Measurements from ENCODE around the gene KIF3B. TPM values are rescaled to one million over a fixed set of nuclear protein-coding genes. Genes with fewer than 3 reads are reported as not detected.

The KIF3B gene
- total and polyA plus RNA-seq, 2 of the 13 experiments (the other 11 are each of a cell fraction or from before 2014, with no cell fraction given), result 23.6 to 28.8 TPM

GRCh38 chr20:32326504-32326845 lies 49.0 kb downstream of the KIF3B start (continued):
- TF ChIP-seq NCOA1 (CRISPR knock-in tag; IDR thresholded peaks at IDR 0.05) (no peak), KDM1A (CRISPR knock-in tag; IDR thresholded peaks at IDR 0.05) (no peak; the same call in 1 of the 2 replicates), CENPBD1 (CRISPR knock-in tag; IDR thresholded peaks at IDR 0.05; ENCODE audit: borderline replicate concordance, low read depth) (no peak)

GRCh38 chr20:32327087-32327681 lies 49.7 kb downstream of the KIF3B start:
- Histone ChIP-seq H3K79me2 (ENCODE audit: insufficient read depth, low read length) (no peaks in the 10 kb centered on the region), H2AFZ (ENCODE audit: low read length) (no peak overlapping the region), H3K27ac (ENCODE audit: extremely low read length, insufficient read depth, low read length) (peak overlapping the region; percentile 86), H4K20me1 (ENCODE audit: insufficient read depth, low read length) (no peaks in the 10 kb centered on the region), H3K4me2 (ENCODE audit: low read depth, low read length) (no peak overlapping the region), H3K9ac (ENCODE audit: insufficient read depth, low read depth, low read length) (no peak overlapping the region), H3K4me3 (replicated peaks in 1 of 3; ENCODE audit: insufficient read depth in 1 of 3, low read depth in 2 of 3, low read length in 3 of 3) (no peak overlapping the region), H3K36me3 (replicated peaks in 1 of 2; ENCODE audit: control insufficient read depth in 1 of 2, insufficient read depth in 2 of 2, low read length in 2 of 2) (peaks cover 12 to 20% of the 10 kb centered on the region in 2 experiments), H3K27me3 (ENCODE audit: control insufficient read depth in 1 of 2, insufficient read depth in 2 of 2, low read length in 2 of 2) (no peaks in the 10 kb centered on the region), H3K9me3 (ENCODE audit: low read length) (no peaks in the 10 kb centered on the region), H3K4me1 (ENCODE audit: insufficient read depth, low read length) (peaks cover 75% of the 10 kb centered on the region)
- no peak for ATAC-seq
- no peak for FAIRE-seq
- intact Hi-C loops (cut with micrococcal nuclease; ENCODE audit: unreplicated experiment), result loop anchor here (5.0 kb wide), 2 partner anchors 40 to 120 kb away; partner anchors contain the start of genes PLAGL2 and POFUT1
- WGBS (ENCODE audit: low lambda C conversion rate), result 93% methylated on average over 9 of the region's 9 CpGs
- in situ Hi-C loops (cut with HindIII; ENCODE audit: extremely low pct_ligation_motif_present, low pct_unique_long_range_greater_than_20kb), result no loop called here
- no TSS peak for BruUV-seq (replicated peaks)
- CTCF ChIA-PET (ENCODE audit: low intra/inter-chr PET ratio, low total read pairs), result no interaction called here
- POLR2A ChIA-PET, result interaction anchor here (0.7 to 4.5 kb wide), 7 partner anchors 11 to 83 kb away, joined by 3 to 39 read pairs (median 3); partner anchors contain the start of gene ASXL1
- DNase-seq (ENCODE audit: low spot score), result peak; percentile 51
- TF ChIP-seq SETDB1 (CRISPR knock-in tag; IDR thresholded peaks at IDR 0.05; ENCODE audit: borderline replicate concordance) (no peak), TFDP1 (CRISPR knock-in tag; IDR thresholded peaks at IDR 0.05; ENCODE audit: borderline replicate concordance) (no peak), NR1H2 (CRISPR knock-in tag; IDR thresholded peaks at IDR 0.05; ENCODE audit: borderline replicate concordance, low read depth) (0 out of 2 replicates have a peak, but pooled peaks have one; percentile 43), RARA (CRISPR knock-in tag; IDR thresholded peaks at IDR 0.05) (peak; percentile 80), HMG20A (CRISPR knock-in tag; IDR thresholded peaks at IDR 0.05; ENCODE audit: borderline replicate concordance) (no peak), ZNF790 (CRISPR knock-in tag; IDR thresholded peaks at IDR 0.05; ENCODE audit: borderline replicate concordance) (no peak), ZNF256 (CRISPR knock-in tag; conservative IDR thresholded peaks at IDR 0.05) (no peak), RNF219 (CRISPR knock-in tag; IDR thresholded peaks at IDR 0.05) (0 out of 2 replicates have a peak, but pooled peaks have one; percentile 8), GATAD2A (CRISPR knock-in tag; IDR thresholded peaks at IDR 0.05) (no peak), KAT8 (CRISPR knock-in tag; IDR thresholded peaks at IDR 0.05) (no peak), ZBTB26 (CRISPR knock-in tag; IDR thresholded peaks at IDR 0.05; ENCODE audit: borderline replicate concordance) (no peak), NFKBIZ (CRISPR knock-in tag; IDR thresholded peaks at IDR 0.05) (peak; percentile 25; the same call in 1 of the 2 replicates), ZNF18 (CRISPR knock-in tag; IDR thresholded peaks at IDR 0.05; ENCODE audit: insufficient replicate concordance) (no peak), MTA1 (CRISPR knock-in tag; IDR thresholded peaks at IDR 0.05; ENCODE audit: borderline replicate concordance) (no peak)
